Endothelial cell of umbilical vein (primary cell): ENCODE data around the gene ITGA5.

ENCODE experiments used
- CTCF ChIP-seq, 2 donors: IDR thresholded peaks; 1 replicate in 1 of 2; 2 replicates in 1 of 2; pipeline ENCODE4 v1.5.1; 2011; ENCODE audit warnings: low read length in 2 of 2, mild to moderate bottlenecking in 2 of 2, moderate library complexity in 2 of 2, control low read depth in 1 of 2, inconsistent platforms in 1 of 2, low read depth in 1 of 2; ENCODE audit not compliant: insufficient read depth in 1 of 2; ENCODE audit errors: extremely low read depth in 1 of 2
- JUN ChIP-seq: IDR thresholded peaks from 2 replicates; pipeline ENCODE4 v1.6.1; 2011; ENCODE audit warnings: borderline replicate concordance, low read depth; ENCODE audit not compliant: insufficient read length, insufficient read depth
- MAX ChIP-seq: IDR thresholded peaks from 2 replicates; pipeline ENCODE4 v1.6.1; 2011; ENCODE audit not compliant: insufficient read depth, insufficient read length
- MYC ChIP-seq: IDR thresholded peaks from one replicate; pipeline ENCODE4 v1.6.1; 2011; ENCODE audit warnings: mild to moderate bottlenecking, low read depth, low read length

GRCh38 chr12:54404061-54405004, 14.7 kb downstream of the ITGA5 start:
- TF ChIP-seq MAX (no peak), CTCF (IDR thresholded peaks at IDR 0.05; ENCODE audit: extremely low read depth in 1 of 2, insufficient read depth in 1 of 2, low read depth in 1 of 2, low read length in 2 of 2) (peak; percentile 83 to 94), MYC (no peak), JUN (no peak)
